WTC11 (cell line): Measurements from ENCODE around the gene PSORS1C1.

ENCODE experiments used
- ATF1 ChIP-seq: sonication (generic); formaldehyde crosslinking; IDR thresholded peaks from 2 replicates; pipeline ENCODE4 v1.8.1; 2023; ENCODE audit warnings: mild to moderate bottlenecking, moderate library complexity, missing genetic modification reagents
- CTCF ChIP-seq: fragments of 200-600 bp; IDR thresholded peaks from 2 replicates; pipeline ENCODE4 v1.8.0; 2022; ENCODE audit warnings: antibody characterized with exemption
- FOXP4 ChIP-seq: sonication (generic); formaldehyde crosslinking; IDR thresholded peaks from 2 replicates; pipeline ENCODE4 v1.8.0; 2022; ENCODE audit warnings: mild to moderate bottlenecking, missing genetic modification reagents
- JAZF1 ChIP-seq: fragments of 250-450 bp; sonication (Bioruptor Pico); IDR thresholded peaks from 2 replicates; pipeline ENCODE4 v1.9.0; 2021; ENCODE audit warnings: moderate library complexity, mild to moderate bottlenecking, inconsistent platforms
- NFYB ChIP-seq: sonication (generic); formaldehyde crosslinking; conservative IDR thresholded peaks from 2 replicates; pipeline ENCODE4 v1.8.0; 2022; ENCODE audit warnings: low read depth, missing genetic modification reagents
- PRDM15 ChIP-seq: sonication (generic); formaldehyde crosslinking; IDR thresholded peaks from 2 replicates; pipeline ENCODE4 v1.8.0; 2022; ENCODE audit warnings: missing genetic modification reagents
- TCF7 ChIP-seq: sonication (generic); formaldehyde crosslinking; IDR thresholded peaks from 2 replicates; pipeline ENCODE4 v1.8.0; 2022; ENCODE audit warnings: mild to moderate bottlenecking, low read depth, missing genetic modification reagents, moderate library complexity

- TF ChIP-seq CTCF (no peak), ATF1 (CRISPR knock-in tag) (no peak), PRDM15 (CRISPR knock-in tag) (no peak), TCF7 (CRISPR knock-in tag) (no peak), FOXP4 (CRISPR knock-in tag) (no peak), NFYB (CRISPR knock-in tag) (no peak), JAZF1 (no peak)
Measured at GRCh38 chr6:31114970-31115849, 610 bp downstream of the PSORS1C1 start.
